ENCODE measurements around the gene PPFIBP1.

The PPFIBP1 gene

DNA sequence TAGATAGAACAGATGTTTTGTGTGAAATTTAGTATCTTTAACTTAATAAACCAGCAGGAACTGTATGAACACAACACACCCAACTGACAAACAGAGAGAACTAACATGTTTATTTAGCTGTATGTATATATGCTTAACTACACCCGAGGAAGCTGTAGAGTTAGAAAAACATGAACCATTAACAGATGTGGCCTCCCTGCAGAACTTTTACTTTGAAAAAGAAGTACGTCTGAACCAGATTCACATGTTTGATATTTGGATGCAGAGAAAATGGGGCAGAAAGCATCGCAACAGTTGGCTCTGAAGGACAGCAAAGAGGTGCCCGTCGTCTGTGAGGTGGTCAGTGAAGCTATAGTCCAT, 172.3 kb downstream of the PPFIBP1 start, which contains the start of gene REP15:
REP15 (plus strand) TSS at position 155 of the 360 bp plus-strand sequence; CDS start at position 271, 116 bp downstream.
- DNase-seq (ENCODE audit: insufficient read length) (no peak), FAIRE-seq (no peak)
- TF ChIP-seq POLR2AphosphoS5 (IDR thresholded peaks at IDR 0.05; ENCODE audit: low read depth, low read length), result no peak
- TF ChIP-seq TAF1 (IDR thresholded peaks at IDR 0.05; ENCODE audit: borderline replicate concordance, low read depth, low read length), result no peak
- no peak for TF ChIP-seq POLR2A (IDR thresholded peaks at IDR 0.05; ENCODE audit: low read depth, low read length)

DNA sequence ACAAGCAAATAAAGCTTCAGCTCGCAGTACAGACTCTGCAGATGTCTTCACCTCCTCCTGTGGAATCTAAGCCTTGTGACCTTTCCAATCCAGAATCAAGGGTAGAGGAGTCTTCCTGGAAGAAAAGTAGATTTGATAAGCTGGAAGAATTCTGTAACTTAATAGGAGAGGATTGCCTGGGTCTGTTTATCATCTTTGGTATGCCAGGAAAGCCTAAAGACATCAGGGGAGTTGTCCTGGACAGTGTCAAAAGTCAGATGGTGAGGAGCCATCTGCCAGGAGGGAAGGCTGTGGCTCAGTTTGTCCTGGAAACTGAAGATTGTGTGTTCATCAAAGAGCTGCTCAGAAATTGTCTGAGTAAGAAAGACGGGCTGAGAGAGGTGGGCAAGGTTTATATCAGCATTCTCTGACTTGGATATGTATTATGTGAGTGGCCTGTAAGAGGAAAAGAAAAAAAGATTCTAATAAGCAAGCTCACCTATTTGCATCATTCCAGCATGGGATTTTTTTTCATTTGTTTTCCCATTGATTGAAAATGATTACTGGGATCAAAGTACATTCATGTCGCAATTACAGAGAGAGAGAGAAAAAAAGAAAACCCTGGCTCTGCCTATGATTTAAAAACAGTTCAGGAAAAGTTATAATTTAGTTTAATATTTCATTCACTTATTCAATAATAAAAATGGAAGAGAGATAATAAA, 173.0 kb downstream of the PPFIBP1 start:
- DNase-seq (ENCODE audit: insufficient read length), result no peak
- no peak for TF ChIP-seq POLR2AphosphoS5 (IDR thresholded peaks at IDR 0.05; ENCODE audit: low read depth, low read length)
- TF ChIP-seq TAF1 (IDR thresholded peaks at IDR 0.05; ENCODE audit: borderline replicate concordance, low read depth, low read length), result no peak
- TF ChIP-seq POLR2A (IDR thresholded peaks at IDR 0.05; ENCODE audit: low read depth, low read length), result no peak
- no peak for FAIRE-seq

DNA sequence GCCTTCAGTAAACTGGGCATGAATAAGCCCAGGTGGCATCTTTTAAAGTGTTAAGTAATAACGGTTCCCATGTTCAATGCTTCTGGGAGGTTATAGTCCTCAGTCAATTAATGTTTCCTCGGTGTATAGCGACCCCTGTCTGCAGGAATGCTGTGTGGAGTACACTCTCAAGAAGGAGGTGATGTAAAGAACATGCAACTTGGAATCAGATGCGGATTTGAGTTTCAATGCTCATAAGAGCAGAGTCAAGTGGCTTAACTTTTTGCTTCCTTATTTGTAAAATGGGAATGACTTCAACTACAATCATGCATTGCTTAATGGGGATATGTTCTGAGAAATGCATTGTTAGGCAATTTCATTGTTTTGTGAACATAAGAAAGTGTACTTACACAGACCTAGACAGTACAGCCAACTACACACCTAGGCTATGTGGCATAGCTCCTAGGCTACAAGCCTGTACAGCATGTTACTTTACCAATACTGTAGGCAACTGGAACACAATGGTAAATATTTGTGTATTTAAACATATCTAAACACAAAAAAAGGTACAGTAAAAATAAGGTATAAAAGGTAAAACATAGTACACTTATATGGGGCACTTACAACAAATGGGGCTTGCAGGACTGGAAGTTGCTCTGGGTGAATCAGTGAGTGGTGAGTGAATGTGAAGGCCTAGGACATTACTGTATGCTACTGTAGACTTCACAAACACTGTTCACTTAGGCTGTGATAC, 179.9 kb downstream of the PPFIBP1 start:
- no peak for DNase-seq (ENCODE audit: insufficient read length)
- FAIRE-seq, result peak; percentile 94
- TF ChIP-seq POLR2AphosphoS5 (IDR thresholded peaks at IDR 0.05; ENCODE audit: low read depth, low read length) (no peak), POLR2A (IDR thresholded peaks at IDR 0.05; ENCODE audit: low read depth, low read length) (no peak), TAF1 (IDR thresholded peaks at IDR 0.05; ENCODE audit: borderline replicate concordance, low read depth, low read length) (no peak)

DNA sequence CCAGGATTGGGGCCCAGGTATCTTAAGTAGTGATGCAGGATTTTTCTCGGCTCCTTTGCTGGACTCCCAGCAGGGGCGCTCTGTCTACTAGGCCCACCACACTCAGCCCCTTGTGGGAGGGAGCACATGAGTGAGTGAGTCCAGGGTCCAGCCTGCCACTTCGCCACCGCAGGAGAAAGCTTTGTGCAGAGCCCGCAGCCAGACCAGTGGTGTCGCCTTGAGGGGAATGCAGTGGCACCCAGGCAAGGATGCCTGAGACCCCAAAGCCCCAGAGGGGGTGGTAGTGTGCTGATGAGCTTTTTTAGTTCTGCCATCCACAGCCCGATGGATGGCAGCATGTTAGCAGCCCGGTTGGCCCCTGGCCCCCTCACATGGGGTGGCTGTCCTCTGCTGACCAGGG, 181.3 kb downstream of the PPFIBP1 start:
- no peak for DNase-seq (ENCODE audit: insufficient read length)
- TF ChIP-seq TAF1 (IDR thresholded peaks at IDR 0.05; ENCODE audit: borderline replicate concordance, low read depth, low read length), result no peak
- TF ChIP-seq POLR2A (IDR thresholded peaks at IDR 0.05; ENCODE audit: low read depth, low read length), result no peak
- no peak for TF ChIP-seq POLR2AphosphoS5 (IDR thresholded peaks at IDR 0.05; ENCODE audit: low read depth, low read length)
- FAIRE-seq, result no peak

DNA sequence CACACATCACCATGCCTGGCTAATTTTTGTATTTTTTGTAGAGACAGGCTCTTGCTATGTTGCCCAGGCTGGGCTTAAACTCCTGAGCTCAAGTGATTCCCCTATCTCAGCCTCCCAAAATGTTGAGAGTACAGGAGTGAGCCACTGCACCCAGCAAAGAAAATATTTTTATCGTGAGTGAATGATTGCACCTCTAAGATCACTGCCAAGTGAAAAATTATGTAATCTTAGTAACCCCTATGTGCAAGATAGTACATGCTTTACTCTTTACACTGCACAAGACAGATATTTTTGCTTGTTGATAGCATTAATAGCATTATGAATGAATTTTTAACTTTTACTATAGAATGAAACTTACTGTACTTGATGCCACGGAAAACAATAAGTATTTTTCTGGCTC, 183.2 kb downstream of the PPFIBP1 start:
- DNase-seq (ENCODE audit: insufficient read length) (no peak), FAIRE-seq (no peak)
- TF ChIP-seq POLR2AphosphoS5 (IDR thresholded peaks at IDR 0.05; ENCODE audit: low read depth, low read length) (no peak), TAF1 (IDR thresholded peaks at IDR 0.05; ENCODE audit: borderline replicate concordance, low read depth, low read length) (no peak), POLR2A (IDR thresholded peaks at IDR 0.05; ENCODE audit: low read depth, low read length) (no peak)

DNA sequence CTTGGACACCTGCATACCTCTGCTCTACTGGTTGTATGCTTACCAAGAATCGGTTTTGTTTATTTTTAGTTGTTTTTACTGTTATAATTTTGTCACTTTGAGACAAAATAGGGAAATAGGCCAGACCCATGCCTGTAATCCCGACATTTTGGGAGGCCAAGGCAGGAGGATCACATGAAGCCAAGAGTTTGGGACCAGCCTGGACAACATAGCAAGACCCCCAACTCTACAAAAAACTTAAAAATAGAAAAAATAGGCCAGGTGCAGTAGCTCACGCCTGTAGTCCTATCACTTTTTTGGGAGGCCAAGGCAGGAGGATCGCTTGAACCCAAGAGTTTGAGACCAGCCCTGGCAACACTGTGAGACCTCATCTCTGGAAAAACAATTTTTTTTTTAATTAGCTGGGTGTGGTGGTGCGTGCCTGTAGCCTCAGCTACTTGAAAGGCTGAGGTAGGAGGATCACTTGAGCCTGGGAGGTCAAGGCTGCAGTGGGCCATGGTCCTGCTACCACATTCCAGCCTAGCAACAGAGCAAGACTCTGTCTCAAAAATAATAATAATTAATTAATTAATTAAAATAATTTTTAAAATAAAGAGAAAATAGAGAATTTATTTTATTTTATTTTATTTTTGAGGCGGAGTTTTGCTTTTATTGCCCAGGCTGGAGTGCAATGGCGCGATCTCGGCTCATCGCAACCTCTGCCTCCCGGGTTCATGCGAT, 185.4 kb downstream of the PPFIBP1 start:
- TF ChIP-seq POLR2A (IDR thresholded peaks at IDR 0.05; ENCODE audit: low read depth, low read length), result no peak
- TF ChIP-seq POLR2AphosphoS5 (IDR thresholded peaks at IDR 0.05; ENCODE audit: low read depth, low read length), result no peak
- TF ChIP-seq TAF1 (IDR thresholded peaks at IDR 0.05; ENCODE audit: borderline replicate concordance, low read depth, low read length), result no peak
- FAIRE-seq (no peak), DNase-seq (ENCODE audit: insufficient read length) (no peak)

DNA sequence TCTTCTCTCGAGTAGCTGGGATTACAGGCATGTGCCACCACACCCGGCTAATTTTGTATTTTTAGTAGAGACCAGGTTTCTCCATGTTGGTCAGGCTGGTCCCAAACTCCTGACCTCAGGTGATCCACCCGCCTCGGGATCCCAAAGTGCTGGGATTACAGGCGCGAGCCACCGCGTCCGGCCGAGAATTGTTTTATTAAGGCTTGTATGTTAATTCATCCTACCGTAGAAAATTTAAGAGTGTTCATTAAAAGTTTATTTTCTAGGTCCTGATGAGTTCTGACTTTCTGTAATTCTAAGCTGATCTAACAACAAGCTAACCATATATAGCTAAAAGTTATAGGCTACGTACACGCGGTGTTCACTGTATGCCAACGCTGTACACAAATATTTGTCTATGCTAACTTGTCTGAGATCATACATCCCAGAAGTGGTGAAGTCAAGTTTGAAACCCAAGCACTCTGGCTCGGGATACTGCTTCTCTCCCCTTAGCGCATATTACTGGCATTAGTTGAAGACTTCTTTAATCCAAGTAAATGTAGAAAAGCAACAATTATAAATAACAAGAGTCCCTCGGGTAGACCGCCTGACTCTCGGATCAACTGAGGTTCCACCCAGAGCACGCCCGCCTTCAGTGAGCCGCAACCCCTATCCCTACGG, 186.1 kb downstream of the PPFIBP1 start:
- DNase-seq (ENCODE audit: insufficient read length) (no peak), FAIRE-seq (peak; percentile 51)
- no peak for TF ChIP-seq TAF1 (IDR thresholded peaks at IDR 0.05; ENCODE audit: borderline replicate concordance, low read depth, low read length)
- no peak for TF ChIP-seq POLR2A (IDR thresholded peaks at IDR 0.05; ENCODE audit: low read depth, low read length)
- no peak for TF ChIP-seq POLR2AphosphoS5 (IDR thresholded peaks at IDR 0.05; ENCODE audit: low read depth, low read length)

DNA sequence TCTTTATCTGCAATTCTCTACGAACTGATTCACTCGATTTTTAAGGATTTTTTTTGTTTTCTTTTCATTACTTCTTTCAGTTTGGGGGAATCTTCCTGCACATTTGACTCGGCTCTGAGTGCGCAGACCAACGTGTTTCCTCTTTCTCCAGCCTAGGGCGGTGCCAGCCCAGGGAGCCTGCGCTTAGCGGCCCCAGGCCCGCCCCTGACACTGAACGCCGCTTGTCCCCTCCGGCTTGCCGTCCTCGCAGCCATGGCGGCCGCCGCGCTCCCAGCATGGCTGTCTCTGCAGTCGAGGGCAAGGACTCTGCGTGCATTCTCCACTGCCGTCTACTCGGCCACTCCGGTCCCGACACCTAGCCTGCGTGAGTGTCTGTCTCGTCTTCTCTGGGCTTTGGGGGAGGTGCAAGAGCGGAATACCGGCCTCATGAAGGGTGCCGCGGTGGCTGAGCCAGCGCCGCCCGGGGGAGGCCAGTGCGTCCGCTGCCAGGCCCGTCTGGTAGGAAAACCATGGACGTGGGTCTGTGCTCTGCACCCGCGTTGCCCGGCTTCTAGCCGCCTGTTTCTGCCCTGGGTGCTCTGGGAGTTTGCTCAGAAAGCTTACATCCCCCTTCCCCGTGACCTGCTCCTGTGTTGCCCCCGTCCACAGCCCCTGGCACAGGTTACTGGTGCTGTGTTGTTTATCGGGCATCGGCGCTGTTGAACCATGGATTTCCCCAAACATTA, 186.7 kb downstream of the PPFIBP1 start, which contains the start of gene MRPS35:
MRPS35 (plus strand) TSS at position 241 of the 725 bp plus-strand sequence; CDS start at position 253, 12 bp downstream.
- FAIRE-seq (peak; percentile 92), DNase-seq (ENCODE audit: insufficient read length) (peak; percentile 62)
- TF ChIP-seq POLR2AphosphoS5 (IDR thresholded peaks at IDR 0.05; ENCODE audit: low read depth, low read length), result peak; percentile 89
- TF ChIP-seq TAF1 (IDR thresholded peaks at IDR 0.05; ENCODE audit: borderline replicate concordance, low read depth, low read length), result peak; percentile 92
- TF ChIP-seq POLR2A (IDR thresholded peaks at IDR 0.05; ENCODE audit: low read depth, low read length), result peak; percentile 97

DNA sequence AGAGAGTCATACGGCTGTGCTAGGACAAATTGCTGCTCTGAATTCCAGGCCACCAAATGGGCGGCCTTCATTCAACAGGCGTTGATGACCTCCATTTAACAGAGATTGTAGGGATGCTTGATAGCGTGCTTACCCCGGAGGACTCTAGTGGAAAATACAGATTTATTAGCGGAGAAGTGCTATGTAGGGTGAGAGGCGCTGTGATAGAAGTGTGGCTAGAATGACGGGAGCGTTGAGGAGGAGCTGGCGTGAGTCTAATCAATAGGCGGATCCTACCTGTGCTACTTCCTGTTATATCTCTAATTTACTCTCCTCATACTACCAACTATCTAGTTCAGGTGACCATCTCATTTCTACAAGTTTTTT, 187.3 kb downstream of the PPFIBP1 start:
- TF ChIP-seq TAF1 (IDR thresholded peaks at IDR 0.05; ENCODE audit: borderline replicate concordance, low read depth, low read length) (no peak), POLR2AphosphoS5 (IDR thresholded peaks at IDR 0.05; ENCODE audit: low read depth, low read length) (no peak), POLR2A (IDR thresholded peaks at IDR 0.05; ENCODE audit: low read depth, low read length) (no peak)
- DNase-seq (ENCODE audit: insufficient read length) (no peak), FAIRE-seq (peak; percentile 61)

DNA sequence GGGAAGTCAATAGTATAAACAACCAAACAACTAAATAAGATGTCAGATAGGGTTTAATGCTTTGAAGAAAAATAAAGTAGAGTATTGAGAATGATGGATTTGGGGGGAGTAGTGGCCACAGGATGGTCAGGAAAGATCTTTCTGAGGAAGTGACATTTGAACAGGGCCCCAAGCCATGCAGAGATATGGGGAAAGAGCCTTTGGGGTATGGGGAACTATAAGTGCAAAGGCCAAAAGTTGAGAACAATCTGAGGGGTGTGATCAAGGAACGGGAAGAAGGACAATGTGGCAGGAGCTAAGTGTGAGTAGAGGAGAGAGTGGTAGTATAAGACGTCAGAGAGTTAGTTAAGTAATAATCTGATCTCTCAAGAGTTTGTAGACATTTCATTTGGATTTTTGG, 188.0 kb downstream of the PPFIBP1 start:
- no peak for DNase-seq (ENCODE audit: insufficient read length)
- TF ChIP-seq POLR2A (IDR thresholded peaks at IDR 0.05; ENCODE audit: low read depth, low read length) (no peak), POLR2AphosphoS5 (IDR thresholded peaks at IDR 0.05; ENCODE audit: low read depth, low read length) (no peak), TAF1 (IDR thresholded peaks at IDR 0.05; ENCODE audit: borderline replicate concordance, low read depth, low read length) (no peak)
- FAIRE-seq, result no peak

Data from GM12892 (cell line).